ENCODE results near the gene IER5. TPM values are rescaled to one million over a fixed set of nuclear protein-coding genes. Genes with fewer than 3 reads are reported as not detected.
"Not testable (repeated sequence)": the region's sequence is repeated elsewhere in the genome, so short reads cannot be mapped to it uniquely, and the experiment has no call there.

IER5 gene
- 10 to 100 TPM; 40.9 to 60.4 TPM for total RNA-seq

GRCh38 chr1:181088079-181089016, at the start of gene IER5:
Gene IER5 (plus strand): TSS chr1:181088700. CDS start chr1:181088903, 203 bp downstream.
- peaks cover 20% of the 10 kb centered on the region for H3K4me1 Mint-ChIP-seq
- ATAC-seq (replicated peaks), result peak; percentile 77
- H3K9me3 Mint-ChIP-seq, result no peaks in the 10 kb centered on the region
- H3K36me3 Mint-ChIP-seq (ENCODE audit: low read depth), result peaks cover 52% of the 10 kb centered on the region
- peak within 1 kb of the TSS; percentile 99 for H3K27ac Mint-ChIP-seq
- peak within 1 kb of the TSS; percentile 97 for H3K4me3 Mint-ChIP-seq
- H3K27me3 Mint-ChIP-seq, result no peaks in the 10 kb centered on the region

GRCh38 chr1:181040284-181040865, 48.1 kb upstream of the IER5 start:
- Mint-ChIP-seq H3K27me3 (no peaks in the 10 kb centered on the region), H3K4me3 (no peak overlapping the region), H3K9me3 (no peaks in the 10 kb centered on the region), H3K4me1 (peaks cover 43% of the 10 kb centered on the region), H3K27ac (peak overlapping the region; percentile 72), H3K36me3 (ENCODE audit: low read depth) (peaks cover 63% of the 10 kb centered on the region)
- ATAC-seq (replicated peaks), result no peak

- Mint-ChIP-seq H3K27me3 (no peaks in the 10 kb centered on the region), H3K36me3 (ENCODE audit: low read depth) (peaks cover 52% of the 10 kb centered on the region), H3K4me3 (no peak overlapping the region), H3K4me1 (peaks cover 20% of the 10 kb centered on the region), H3K9me3 (no peaks in the 10 kb centered on the region), H3K27ac (peak overlapping the region; percentile 38)
- ATAC-seq (replicated peaks), result no peak
Measured at GRCh38 chr1:181043025-181043888, 45.2 kb upstream of the IER5 start.

- Mint-ChIP-seq H3K4me1 (peaks cover 18% of the 10 kb centered on the region), H3K9me3 (no peaks in the 10 kb centered on the region), H3K27ac (peak overlapping the region; percentile 85), H3K36me3 (ENCODE audit: low read depth) (peaks cover 46% of the 10 kb centered on the region), H3K27me3 (no peaks in the 10 kb centered on the region), H3K4me3 (peak overlapping the region; percentile 17)
- peak; percentile 99 for ATAC-seq (replicated peaks)
Measured at GRCh38 chr1:181044449-181044966, 44.0 kb upstream of the IER5 start.

- not testable (repeated sequence) for H3K27ac Mint-ChIP-seq; H3K27me3 Mint-ChIP-seq; ATAC-seq (replicated peaks); H3K4me3 Mint-ChIP-seq; H3K9me3 Mint-ChIP-seq
- Mint-ChIP-seq H3K36me3 (ENCODE audit: low read depth) (peaks cover 44% of the 10 kb centered on the region), H3K4me1 (peaks cover 18% of the 10 kb centered on the region)
Measured at GRCh38 chr1:181045946-181046345, 42.6 kb upstream of the IER5 start.

- ATAC-seq (replicated peaks), result no peak
- Mint-ChIP-seq H3K9me3 (no peaks in the 10 kb centered on the region), H3K4me3 (no peak overlapping the region), H3K27me3 (no peaks in the 10 kb centered on the region), H3K4me1 (peaks cover 8% of the 10 kb centered on the region), H3K27ac (no peak overlapping the region), H3K36me3 (ENCODE audit: low read depth) (peaks cover 41% of the 10 kb centered on the region)
Measured at GRCh38 chr1:181049378-181049777, 39.1 kb upstream of the IER5 start.

GRCh38 chr1:181050922-181051321, 37.6 kb upstream of the IER5 start:
- Mint-ChIP-seq H3K36me3 (ENCODE audit: low read depth) (peaks cover 42% of the 10 kb centered on the region), H3K27me3 (no peaks in the 10 kb centered on the region), H3K27ac (no peak overlapping the region), H3K4me3 (no peak overlapping the region), H3K4me1 (no peaks in the 10 kb centered on the region), H3K9me3 (no peaks in the 10 kb centered on the region)
- ATAC-seq (replicated peaks), result no peak

GRCh38 chr1:181056560-181056959, 31.9 kb upstream of the IER5 start:
- peaks cover 37% of the 10 kb centered on the region for H3K36me3 Mint-ChIP-seq (ENCODE audit: low read depth)
- no peak for ATAC-seq (replicated peaks)
- H3K27ac Mint-ChIP-seq, result no peak overlapping the region
- H3K4me3 Mint-ChIP-seq, result no peak overlapping the region
- no peaks in the 10 kb centered on the region for H3K9me3 Mint-ChIP-seq
- H3K4me1 Mint-ChIP-seq, result no peaks in the 10 kb centered on the region
- no peaks in the 10 kb centered on the region for H3K27me3 Mint-ChIP-seq

GRCh38 chr1:181057079-181057478, 31.4 kb upstream of the IER5 start:
- H3K27ac Mint-ChIP-seq, result no peak overlapping the region
- ATAC-seq (replicated peaks), result no peak
- no peaks in the 10 kb centered on the region for H3K27me3 Mint-ChIP-seq
- no peaks in the 10 kb centered on the region for H3K9me3 Mint-ChIP-seq
- H3K4me3 Mint-ChIP-seq, result no peak overlapping the region
- H3K36me3 Mint-ChIP-seq (ENCODE audit: low read depth), result peaks cover 36% of the 10 kb centered on the region
- H3K4me1 Mint-ChIP-seq, result peaks cover 1% of the 10 kb centered on the region

- Mint-ChIP-seq H3K36me3 (ENCODE audit: low read depth) (peaks cover 27% of the 10 kb centered on the region), H3K4me1 (peaks cover 13% of the 10 kb centered on the region), H3K27ac (no peak overlapping the region), H3K4me3 (no peak overlapping the region), H3K9me3 (no peaks in the 10 kb centered on the region), H3K27me3 (no peaks in the 10 kb centered on the region)
- no peak for ATAC-seq (replicated peaks)
Measured at GRCh38 chr1:181059435-181059834, 29.1 kb upstream of the IER5 start.

GRCh38 chr1:181060066-181060465, 28.4 kb upstream of the IER5 start:
- H3K27me3 Mint-ChIP-seq, result no peaks in the 10 kb centered on the region
- H3K27ac Mint-ChIP-seq, result no peak overlapping the region
- H3K4me3 Mint-ChIP-seq, result no peak overlapping the region
- peaks cover 13% of the 10 kb centered on the region for H3K4me1 Mint-ChIP-seq
- no peaks in the 10 kb centered on the region for H3K9me3 Mint-ChIP-seq
- H3K36me3 Mint-ChIP-seq (ENCODE audit: low read depth), result peaks cover 23% of the 10 kb centered on the region
- no peak for ATAC-seq (replicated peaks)

- H3K4me3 Mint-ChIP-seq, result peak overlapping the region; percentile 10
- peaks cover 13% of the 10 kb centered on the region for H3K4me1 Mint-ChIP-seq
- peaks cover 17% of the 10 kb centered on the region for H3K36me3 Mint-ChIP-seq (ENCODE audit: low read depth)
- not testable (repeated sequence) for H3K9me3 Mint-ChIP-seq; H3K27me3 Mint-ChIP-seq; ATAC-seq (replicated peaks); H3K27ac Mint-ChIP-seq
Measured at GRCh38 chr1:181060947-181061346, 27.6 kb upstream of the IER5 start.

GRCh38 chr1:181061487-181061886, 27.0 kb upstream of the IER5 start:
- peaks cover 17% of the 10 kb centered on the region for H3K36me3 Mint-ChIP-seq (ENCODE audit: low read depth)
- peaks cover 13% of the 10 kb centered on the region for H3K4me1 Mint-ChIP-seq
- H3K27ac Mint-ChIP-seq, result peak overlapping the region; percentile 90
- peak overlapping the region; percentile 72 for H3K4me3 Mint-ChIP-seq
- ATAC-seq (replicated peaks), result no peak
- no peaks in the 10 kb centered on the region for H3K27me3 Mint-ChIP-seq
- no peaks in the 10 kb centered on the region for H3K9me3 Mint-ChIP-seq
